ENCODE data around the gene PHC2.
A peak's percentile ranks its signal among the peaks of the same experiment; 100 is the strongest.

PHC2 gene

GRCh38 chr1:33418811-33419210 is 12.1 kb downstream of the PHC2 start:
- Histone ChIP-seq H3K9me3 (ENCODE audit: insufficient read depth, low read depth, low read length) (no peaks in the 10 kb centered on the region), H2BK120ac (ENCODE audit: insufficient read depth, low read length, poor library complexity) (no peak overlapping the region), H3K27me3 (ENCODE audit: insufficient read depth, low read length) (no peaks in the 10 kb centered on the region), H2AK5ac (ENCODE audit: low read length) (no peak overlapping the region), H3K4me2 (ENCODE audit: low read length) (no peak overlapping the region), H4K12ac (ENCODE audit: low read depth, low read length) (no peak overlapping the region), H4K8ac (ENCODE audit: low read depth, low read length) (no peak overlapping the region), H3K36me3 (ENCODE audit: control insufficient read depth in 1 of 2, insufficient read depth in 2 of 2, low read length in 2 of 2) (no peaks in the 10 kb centered on the region), H3K4me1 (ENCODE audit: control insufficient read depth in 1 of 2, insufficient read depth in 2 of 2, low read length in 2 of 2) (peaks cover 0 to 2% of the 10 kb centered on the region in 2 experiments), H3K79me2 (ENCODE audit: control insufficient read depth, insufficient read depth, low read length, poor library complexity) (peaks cover 2% of the 10 kb centered on the region), H3K27ac (ENCODE audit: low read depth, low read length) (no peak overlapping the region), H2BK5ac (ENCODE audit: low read depth, low read length, poor library complexity) (no peak overlapping the region), H3K14ac (ENCODE audit: low read length) (no peak overlapping the region), H3K79me1 (ENCODE audit: low read length) (peaks cover 2% of the 10 kb centered on the region), H2BK12ac (ENCODE audit: low read length) (no peak overlapping the region), H3K9ac (ENCODE audit: low read length) (no peak overlapping the region), H2AFZ (ENCODE audit: insufficient read depth, low read length, poor library complexity) (no peak overlapping the region), H3K4me3 (ENCODE audit: low read depth, low read length) (no peak overlapping the region), H3K4ac (ENCODE audit: low read depth, low read length) (no peak overlapping the region), H3K23ac (ENCODE audit: low read length) (no peak overlapping the region), H3K18ac (ENCODE audit: low read length) (no peak overlapping the region), H4K91ac (ENCODE audit: low read depth, low read length) (no peak overlapping the region)
- WGBS (ENCODE audit: extremely low coverage, insufficient coverage, insufficient read length): no CpG with 5 or more reads among the region's 1 CpG
- DNase-seq: no peak

GRCh38 chr1:33414879-33415278 is 16.0 kb downstream of the PHC2 start:
- no peak overlapping the region for H4K8ac ChIP-seq (ENCODE audit: low read depth, low read length)
- WGBS (ENCODE audit: extremely low coverage, insufficient coverage, insufficient read length): no CpG with 5 or more reads among the region's 5 CpGs
- no peak overlapping the region for H2AFZ ChIP-seq (ENCODE audit: insufficient read depth, low read length, poor library complexity)
- H4K12ac ChIP-seq (ENCODE audit: low read depth, low read length): no peak overlapping the region
- H3K9me3 ChIP-seq (ENCODE audit: insufficient read depth, low read depth, low read length): no peaks in the 10 kb centered on the region
- no peaks in the 10 kb centered on the region for H3K36me3 ChIP-seq (ENCODE audit: control insufficient read depth in 1 of 2, insufficient read depth in 2 of 2, low read length in 2 of 2)
- H2AK5ac ChIP-seq (ENCODE audit: low read length): no peak overlapping the region
- no peak overlapping the region for H3K18ac ChIP-seq (ENCODE audit: low read length)
- no peak overlapping the region for H3K9ac ChIP-seq (ENCODE audit: low read length)
- H3K14ac ChIP-seq (ENCODE audit: low read length): no peak overlapping the region
- no peaks in the 10 kb centered on the region for H3K27me3 ChIP-seq (ENCODE audit: insufficient read depth, low read length)
- H3K4me2 ChIP-seq (ENCODE audit: low read length): no peak overlapping the region
- no peaks in the 10 kb centered on the region for H3K4me1 ChIP-seq (ENCODE audit: control insufficient read depth in 1 of 2, insufficient read depth in 2 of 2, low read length in 2 of 2)
- H3K79me2 ChIP-seq (ENCODE audit: control insufficient read depth, insufficient read depth, low read length, poor library complexity): no peaks in the 10 kb centered on the region
- no peak overlapping the region for H3K4me3 ChIP-seq (ENCODE audit: low read depth, low read length)
- no peak overlapping the region for H2BK12ac ChIP-seq (ENCODE audit: low read length)
- no peaks in the 10 kb centered on the region for H3K79me1 ChIP-seq (ENCODE audit: low read length)
- H2BK5ac ChIP-seq (ENCODE audit: low read depth, low read length, poor library complexity): no peak overlapping the region
- no peak overlapping the region for H3K4ac ChIP-seq (ENCODE audit: low read depth, low read length)
- DNase-seq: no peak
- no peak overlapping the region for H3K27ac ChIP-seq (ENCODE audit: low read depth, low read length)
- no peak overlapping the region for H4K91ac ChIP-seq (ENCODE audit: low read depth, low read length)
- no peak overlapping the region for H3K23ac ChIP-seq (ENCODE audit: low read length)
- H2BK120ac ChIP-seq (ENCODE audit: insufficient read depth, low read length, poor library complexity): no peak overlapping the region

GRCh38 chr1:33410091-33410701 is 20.7 kb downstream of the PHC2 start:
- no peak overlapping the region for H2BK12ac ChIP-seq (ENCODE audit: low read length)
- no peak overlapping the region for H3K14ac ChIP-seq (ENCODE audit: low read length)
- H3K79me1 ChIP-seq (ENCODE audit: low read length): no peaks in the 10 kb centered on the region
- no peak overlapping the region for H4K12ac ChIP-seq (ENCODE audit: low read depth, low read length)
- H2AK5ac ChIP-seq (ENCODE audit: low read length): no peak overlapping the region
- H3K18ac ChIP-seq (ENCODE audit: low read length): no peak overlapping the region
- H3K27ac ChIP-seq (ENCODE audit: low read depth, low read length): no peak overlapping the region
- H3K4me2 ChIP-seq (ENCODE audit: low read length): no peak overlapping the region
- H3K79me2 ChIP-seq (ENCODE audit: control insufficient read depth, insufficient read depth, low read length, poor library complexity): no peaks in the 10 kb centered on the region
- no peak overlapping the region for H4K91ac ChIP-seq (ENCODE audit: low read depth, low read length)
- H3K27me3 ChIP-seq (ENCODE audit: insufficient read depth, low read length): no peaks in the 10 kb centered on the region
- H3K4me3 ChIP-seq (ENCODE audit: low read depth, low read length): no peak overlapping the region
- no peaks in the 10 kb centered on the region for H3K36me3 ChIP-seq (ENCODE audit: control insufficient read depth in 1 of 2, insufficient read depth in 2 of 2, low read length in 2 of 2)
- H3K23ac ChIP-seq (ENCODE audit: low read length): no peak overlapping the region
- no peak overlapping the region for H2BK5ac ChIP-seq (ENCODE audit: low read depth, low read length, poor library complexity)
- no peak overlapping the region for H3K9ac ChIP-seq (ENCODE audit: low read length)
- peak; percentile 7 to 44 for DNase-seq
- no peak overlapping the region for H2BK120ac ChIP-seq (ENCODE audit: insufficient read depth, low read length, poor library complexity)
- H4K8ac ChIP-seq (ENCODE audit: low read depth, low read length): no peak overlapping the region
- H3K4ac ChIP-seq (ENCODE audit: low read depth, low read length): no peak overlapping the region
- no peaks in the 10 kb centered on the region for H3K9me3 ChIP-seq (ENCODE audit: insufficient read depth, low read depth, low read length)
- WGBS (ENCODE audit: extremely low coverage, insufficient coverage, insufficient read length): no CpG with 5 or more reads among the region's 5 CpGs
- no peaks in the 10 kb centered on the region for H3K4me1 ChIP-seq (ENCODE audit: control insufficient read depth in 1 of 2, insufficient read depth in 2 of 2, low read length in 2 of 2)
- H2AFZ ChIP-seq (ENCODE audit: insufficient read depth, low read length, poor library complexity): no peak overlapping the region

- no CpG with 5 or more reads among the region's 2 CpGs for WGBS (ENCODE audit: extremely low coverage, insufficient coverage, insufficient read length)
- Histone ChIP-seq H4K8ac (ENCODE audit: low read depth, low read length) (no peak overlapping the region), H3K27ac (ENCODE audit: low read depth, low read length) (no peak overlapping the region), H3K4me3 (ENCODE audit: low read depth, low read length) (no peak overlapping the region), H3K4me2 (ENCODE audit: low read length) (no peak overlapping the region), H2BK120ac (ENCODE audit: insufficient read depth, low read length, poor library complexity) (no peak overlapping the region), H2AFZ (ENCODE audit: insufficient read depth, low read length, poor library complexity) (no peak overlapping the region), H3K79me1 (ENCODE audit: low read length) (no peaks in the 10 kb centered on the region), H2BK5ac (ENCODE audit: low read depth, low read length, poor library complexity) (no peak overlapping the region), H2AK5ac (ENCODE audit: low read length) (no peak overlapping the region), H4K12ac (ENCODE audit: low read depth, low read length) (no peak overlapping the region), H3K79me2 (ENCODE audit: control insufficient read depth, insufficient read depth, low read length, poor library complexity) (no peaks in the 10 kb centered on the region), H3K18ac (ENCODE audit: low read length) (no peak overlapping the region), H3K36me3 (ENCODE audit: control insufficient read depth in 1 of 2, insufficient read depth in 2 of 2, low read length in 2 of 2) (no peaks in the 10 kb centered on the region), H3K9me3 (ENCODE audit: insufficient read depth, low read depth, low read length) (no peaks in the 10 kb centered on the region), H3K4ac (ENCODE audit: low read depth, low read length) (no peak overlapping the region), H4K91ac (ENCODE audit: low read depth, low read length) (no peak overlapping the region), H3K4me1 (ENCODE audit: control insufficient read depth in 1 of 2, insufficient read depth in 2 of 2, low read length in 2 of 2) (no peaks in the 10 kb centered on the region), H2BK12ac (ENCODE audit: low read length) (no peak overlapping the region), H3K9ac (ENCODE audit: low read length) (no peak overlapping the region), H3K27me3 (ENCODE audit: insufficient read depth, low read length) (no peaks in the 10 kb centered on the region), H3K14ac (ENCODE audit: low read length) (no peak overlapping the region), H3K23ac (ENCODE audit: low read length) (no peak overlapping the region)
- DNase-seq: peak in 1 of 2 donors; percentile 0
Measured at GRCh38 chr1:33408093-33408436, 22.8 kb downstream of the PHC2 start.

All from trophoblast cell (in vitro differentiated cells and primary cell).